Mesothelial cell of epicardium (in vitro differentiated cells): Measurements from ENCODE around the gene MARCHF11. TPM values are rescaled to one million over a fixed set of nuclear protein-coding genes. Genes with fewer than 3 reads are reported as not detected.

Experiments
- DNase-seq, 2 experiments: peaks; one replicate each; pipeline ENCODE4 v3.0.0; 2021; ENCODE audit warnings: low spot score in 2 of 2; ENCODE audit not compliant: unreplicated experiment in 2 of 2
- H3K27ac Mint-ChIP-seq: 2 replicates; pipeline ENCODE4 v1.8.0; 2021; ENCODE audit warnings: mixed read lengths
- H3K27me3 Mint-ChIP-seq: 2 replicates; pipeline ENCODE4 v1.8.0; 2021; ENCODE audit warnings: low read depth, mixed read lengths
- H3K36me3 Mint-ChIP-seq: 2 replicates; pipeline ENCODE4 v1.8.0; 2021; ENCODE audit warnings: mixed read lengths
- H3K4me1 Mint-ChIP-seq: 2 replicates; pipeline ENCODE4 v1.8.0; 2021; ENCODE audit warnings: mixed read lengths
- H3K4me3 Mint-ChIP-seq: 2 replicates; pipeline ENCODE4 v1.8.0; 2021; ENCODE audit warnings: mild to moderate bottlenecking, moderate library complexity, mixed read lengths
- H3K9me3 Mint-ChIP-seq: 2 replicates; pipeline ENCODE4 v1.8.0; 2021; ENCODE audit warnings: mixed read lengths
- CTCF ChIP-seq: fragments of 200-600 bp; sonication (generic); IDR thresholded peaks from one replicate; pipeline ENCODE4 v1.5.0; 2021; ENCODE audit warnings: antibody characterized with exemption; ENCODE audit not compliant: unreplicated experiment
- total RNA-seq: library from RNA; stranded (reverse); gene quantifications from 3 replicates; pipeline ENCODE4 v1.2.1, GENCODE V29; 2021

Gene MARCHF11
- total RNA-seq, 1 donor from 2014 or later = not detected

GRCh38 chr5:16131878-16132277, 47.7 kb downstream of the MARCHF11 start:
- Mint-ChIP-seq H3K27ac (no peak overlapping the region), H3K27me3 (peaks cover 25% of the 10 kb centered on the region), H3K4me3 (no peak overlapping the region), H3K9me3 (peaks cover 13% of the 10 kb centered on the region), H3K4me1 (no peaks in the 10 kb centered on the region), H3K36me3 (no peaks in the 10 kb centered on the region)
- TF ChIP-seq CTCF = no peak
- DNase-seq = no peak

GRCh38 chr5:16128944-16129343, 50.6 kb downstream of the MARCHF11 start:
- no peak for TF ChIP-seq CTCF
- H3K27me3 Mint-ChIP-seq = peaks cover 27% of the 10 kb centered on the region
- no peak overlapping the region for H3K27ac Mint-ChIP-seq
- H3K4me1 Mint-ChIP-seq = peaks cover 2% of the 10 kb centered on the region
- no peaks in the 10 kb centered on the region for H3K36me3 Mint-ChIP-seq
- H3K4me3 Mint-ChIP-seq = no peak overlapping the region
- H3K9me3 Mint-ChIP-seq = peaks cover 9% of the 10 kb centered on the region
- DNase-seq = no peak

GRCh38 chr5:16127865-16128544, 51.6 kb downstream of the MARCHF11 start:
- H3K9me3 Mint-ChIP-seq = peaks cover 5% of the 10 kb centered on the region
- no peaks in the 10 kb centered on the region for H3K36me3 Mint-ChIP-seq
- peaks cover 27% of the 10 kb centered on the region for H3K27me3 Mint-ChIP-seq
- DNase-seq = no peak
- H3K4me3 Mint-ChIP-seq = no peak overlapping the region
- no peak overlapping the region for H3K27ac Mint-ChIP-seq
- no peak for TF ChIP-seq CTCF
- H3K4me1 Mint-ChIP-seq = peaks cover 2% of the 10 kb centered on the region

- Mint-ChIP-seq H3K27ac (no peak overlapping the region), H3K4me1 (no peaks in the 10 kb centered on the region), H3K27me3 (peaks cover 20% of the 10 kb centered on the region), H3K4me3 (no peak overlapping the region), H3K9me3 (peaks cover 6% of the 10 kb centered on the region), H3K36me3 (no peaks in the 10 kb centered on the region)
- DNase-seq = no peak
- TF ChIP-seq CTCF = no peak
Measured at GRCh38 chr5:16120579-16120978, 59.0 kb downstream of the MARCHF11 start.

- no peak for DNase-seq
- peaks cover 6% of the 10 kb centered on the region for H3K9me3 Mint-ChIP-seq
- no peak overlapping the region for H3K4me3 Mint-ChIP-seq
- no peak for TF ChIP-seq CTCF
- no peak overlapping the region for H3K27ac Mint-ChIP-seq
- H3K4me1 Mint-ChIP-seq = no peaks in the 10 kb centered on the region
- H3K27me3 Mint-ChIP-seq = peaks cover 23% of the 10 kb centered on the region
- H3K36me3 Mint-ChIP-seq = no peaks in the 10 kb centered on the region
Measured at GRCh38 chr5:16119790-16120189, 59.8 kb downstream of the MARCHF11 start.
